Measurements from ENCODE around the gene REXO5. TPM values are rescaled to one million over a fixed set of nuclear protein-coding genes. Genes with fewer than 3 reads are reported as not detected.
A peak's percentile ranks its signal among the peaks of the same experiment; 100 is the strongest.

Gene REXO5
- total and polyA plus RNA-seq, 2 of the 13 experiments (the other 11 are each of a cell fraction or from before 2014, with no cell fraction given) = 5.9 to 13.1 TPM

GRCh38 chr16:20806168-20807050 is at the start of gene REXO5, which contains the start of gene ERI2 (continued):
- TF ChIP-seq USF2 (IDR thresholded peaks at IDR 0.05; ENCODE audit: low read depth, low read length) (no peak), USF2 (CRISPR knock-in tag; IDR thresholded peaks at IDR 0.05; ENCODE audit: borderline replicate concordance) (peak; percentile 15; the same call in 1 of the 2 replicates), ADNP (CRISPR knock-in tag; IDR thresholded peaks at IDR 0.05) (peak; percentile 48; the same call in 1 of the 2 replicates), ZNF350 (CRISPR knock-in tag; IDR thresholded peaks at IDR 0.05; ENCODE audit: borderline replicate concordance, low read depth) (peak; percentile 99), HOXA5 (CRISPR knock-in tag; IDR thresholded peaks at IDR 0.05) (peak; percentile 73; the same call in 1 of the 2 replicates), ZNF275 (CRISPR knock-in tag; IDR thresholded peaks at IDR 0.05; ENCODE audit: borderline replicate concordance) (peak; percentile 93), TEF (CRISPR knock-in tag; IDR thresholded peaks at IDR 0.05) (peak; percentile 79), ZNF337 (CRISPR knock-in tag; IDR thresholded peaks at IDR 0.05; ENCODE audit: borderline replicate concordance, low read depth) (peak; percentile 94; the same call in 1 of the 2 replicates), REST (IDR thresholded peaks at IDR 0.05; ENCODE audit: borderline replicate concordance in 1 of 2, low read depth in 1 of 2, low read length in 2 of 2) (peak in 1 of 2 experiments; percentile 69; a peak in 2 of 4 replicates), ZNF33A (CRISPR knock-in tag; IDR thresholded peaks at IDR 0.05; ENCODE audit: borderline replicate concordance) (peak; percentile 96), ZFX (CRISPR knock-in tag; IDR thresholded peaks at IDR 0.05; ENCODE audit: low read depth) (peak; percentile 99), PRMT3 (CRISPR knock-in tag; IDR thresholded peaks at IDR 0.05; ENCODE audit: borderline replicate concordance, low read depth) (no peak), ZNF589 (CRISPR knock-in tag; conservative IDR thresholded peaks at IDR 0.05) (peak; percentile 94), ZNF660 (CRISPR knock-in tag; IDR thresholded peaks at IDR 0.05; ENCODE audit: borderline replicate concordance, low read depth) (no peak)

Measured in HepG2 (cell line).